Raji (cell line): ENCODE results near the gene IL4I1.

Experiments
- POLR2A ChIP-seq: IDR thresholded peaks from 2 replicates; pipeline ENCODE4 v1.6.1; 2011; ENCODE audit warnings: low read depth, low read length, control low read depth; ENCODE audit not compliant: insufficient read depth

Gene IL4I1

GRCh38 chr19:49896863-49897621 is at the start of gene IL4I1:
Gene IL4I1, minus strand, starts transcription at chr19:49896887. Its CDS starts 727 bp downstream, at chr19:49896160.
- TF ChIP-seq POLR2A, result 0 out of 2 replicates have a peak, but pooled peaks have one; percentile 7

GRCh38 chr19:49946415-49946814 is 49.7 kb upstream of the IL4I1 start:
- TF ChIP-seq POLR2A, result no peak

GRCh38 chr19:49940482-49940791 is 43.8 kb upstream of the IL4I1 start:
- TF ChIP-seq POLR2A, result no peak

- TF ChIP-seq POLR2A, result no peak
Measured at GRCh38 chr19:49939721-49940481, 43.2 kb upstream of the IL4I1 start.

GRCh38 chr19:49938662-49939061 is 42.0 kb upstream of the IL4I1 start:
- TF ChIP-seq POLR2A, result no peak

GRCh38 chr19:49937750-49938381 is 41.2 kb upstream of the IL4I1 start:
- no peak for TF ChIP-seq POLR2A

GRCh38 chr19:49936549-49936948 is 39.9 kb upstream of the IL4I1 start:
- TF ChIP-seq POLR2A, result no peak

- no peak for TF ChIP-seq POLR2A
Measured at GRCh38 chr19:49933643-49934042, 37.0 kb upstream of the IL4I1 start.

- TF ChIP-seq POLR2A, result no peak
Measured at GRCh38 chr19:49932731-49933131, 36.0 kb upstream of the IL4I1 start.

GRCh38 chr19:49932041-49932451 is 35.4 kb upstream of the IL4I1 start:
- no peak for TF ChIP-seq POLR2A

- TF ChIP-seq POLR2A, result no peak
Measured at GRCh38 chr19:49931293-49932040, 34.8 kb upstream of the IL4I1 start.

- no peak for TF ChIP-seq POLR2A
Measured at GRCh38 chr19:49930483-49931011, 33.9 kb upstream of the IL4I1 start.

- TF ChIP-seq POLR2A, result peak; percentile 99
Measured at GRCh38 chr19:49929611-49930482, 33.2 kb upstream of the IL4I1 start.

- TF ChIP-seq POLR2A, result no peak
Measured at GRCh38 chr19:49929121-49929610, 32.5 kb upstream of the IL4I1 start, which contains the start of the genes ATF5 and NUP62. Gene ATF5, plus strand, starts transcription at chr19:49929205. Its CDS starts 1,646 bp downstream, at chr19:49930851. Gene NUP62, minus strand, starts transcription at chr19:49929504. Its CDS starts 19,697 bp downstream, at chr19:49909807.
